Suprapubic skin (tissue), 4 donors: ENCODE data around the gene UVRAG. TPM values are rescaled to one million over a fixed set of nuclear protein-coding genes. Genes with fewer than 3 reads are reported as not detected.

Source experiments
- DNase-seq, 2 donors: peaks; one replicate each; pipeline ENCODE4 v3.0.0-alpha.2; 2019; ENCODE audit warnings: low spot score in 2 of 2
- H3K27ac ChIP-seq: fragments of 200-600 bp; sonication (generic); one replicate; pipeline ENCODE4 v1.5.1; 2019
- H3K27me3 ChIP-seq: fragments of 200-600 bp; sonication (generic); one replicate; pipeline ENCODE4 v1.5.1; 2019
- H3K36me3 ChIP-seq: fragments of 200-600 bp; sonication (generic); one replicate; pipeline ENCODE4 v1.5.1; 2019
- H3K4me1 ChIP-seq: fragments of 200-600 bp; sonication (generic); one replicate; pipeline ENCODE4 v1.5.1; 2019
- H3K4me3 ChIP-seq: fragments of 200-600 bp; sonication (generic); one replicate; pipeline ENCODE4 v1.5.1; 2019; ENCODE audit warnings: mild to moderate bottlenecking
- H3K9me3 ChIP-seq: fragments of 200-600 bp; sonication (generic); one replicate; pipeline ENCODE4 v1.5.1; 2019
- CTCF ChIP-seq, 2 donors: fragments of 200-600 bp in 1 of 2; fragments of 450-650 bp in 1 of 2; sonication (generic) in 1 of 2; IDR thresholded peaks; one replicate each; pipeline ENCODE4 v1.5.1; 2016 to 2019; ENCODE audit warnings: antibody characterized with exemption in 2 of 2, mild to moderate bottlenecking in 1 of 2, moderate library complexity in 1 of 2
- EP300 ChIP-seq: sonication (generic); formaldehyde crosslinking; IDR thresholded peaks from one replicate; pipeline ENCODE4 v1.6.1; 2017; ENCODE audit warnings: antibody characterized with exemption
- POLR2A ChIP-seq, 2 donors: fragments of 450-650 bp; IDR thresholded peaks; one replicate each; pipeline ENCODE4 v1.6.1; 2017; ENCODE audit warnings: antibody characterized with exemption in 2 of 2, mild to moderate bottlenecking in 2 of 2, moderate library complexity in 2 of 2
- POLR2AphosphoS5 ChIP-seq, 3 donors: sonication (generic); formaldehyde crosslinking; IDR thresholded peaks; one replicate each; pipeline ENCODE4 v1.6.1; 2017; ENCODE audit warnings: antibody characterized with exemption in 3 of 3
- WGBS: methylation state at CpG from one replicate; pipeline ENCODE4 v1.1.5; 2018; 5-methylcytosine and 5-hydroxymethylcytosine counted together
- total RNA-seq, 4 donors: library from RNA; depleted of rRNA; stranded (reverse); fragments of >200 nt; gene quantifications; one replicate each; pipeline ENCODE4 v1.1.0, GENCODE V29; 2016

Gene UVRAG
- total RNA-seq, 4 donors from 2014 or later: 17.5 to 30.0 (median 22.1) TPM

DNA sequence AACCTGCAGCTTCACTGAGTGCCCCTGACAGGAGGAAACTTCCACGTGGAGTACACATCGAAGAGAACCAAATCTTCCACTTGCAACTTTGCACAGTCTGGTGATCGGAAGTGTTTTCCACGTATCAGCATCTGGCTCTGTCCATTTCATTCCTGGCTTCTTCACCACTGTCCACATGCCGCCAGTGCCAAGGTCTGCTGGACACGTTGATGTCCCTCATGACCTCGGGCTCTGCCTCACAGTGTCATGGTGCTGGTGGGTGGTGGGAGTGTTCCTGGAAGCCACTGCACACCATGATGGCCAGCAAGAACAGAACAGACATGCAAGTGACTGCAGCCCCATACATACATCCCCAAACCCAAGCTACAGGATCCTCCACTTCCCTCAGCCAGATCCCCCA lies 342.9 kb downstream of the UVRAG start:
- no peak for TF ChIP-seq EP300
- no peak for TF ChIP-seq POLR2A (IDR thresholded peaks at IDR 0.05)
- no peak for TF ChIP-seq CTCF (IDR thresholded peaks at IDR 0.05)
- TF ChIP-seq POLR2AphosphoS5 (IDR thresholded peaks at IDR 0.05): no peak
- WGBS: 63% methylated on average over 7 of the region's 7 CpGs
- no peak overlapping the region for H3K27ac ChIP-seq

GRCh38 chr11:76158394-76159302 lies 343.6 kb downstream of the UVRAG start:
- Histone ChIP-seq H3K27me3 (no peaks in the 10 kb centered on the region), H3K36me3 (no peaks in the 10 kb centered on the region), H3K4me1 (peaks cover 6% of the 10 kb centered on the region), H3K4me3 (no peak overlapping the region), H3K9me3 (no peaks in the 10 kb centered on the region), H3K27ac (no peak overlapping the region)
- 91% methylated on average over 22 of the region's 24 CpGs for WGBS
- DNase-seq: peak in 1 of 2 donors; percentile 47
- TF ChIP-seq EP300 (no peak), CTCF (IDR thresholded peaks at IDR 0.05) (no peak), POLR2A (IDR thresholded peaks at IDR 0.05) (no peak), POLR2AphosphoS5 (IDR thresholded peaks at IDR 0.05) (no peak)

More for the DNA sequence above, 342.9 kb downstream of the UVRAG start:
- Histone ChIP-seq H3K27me3 (no peaks in the 10 kb centered on the region), H3K4me1 (peaks cover 6% of the 10 kb centered on the region), H3K9me3 (no peaks in the 10 kb centered on the region), H3K36me3 (no peaks in the 10 kb centered on the region), H3K4me3 (no peak overlapping the region)
- DNase-seq: peak in 1 of 2 donors; percentile 31

GRCh38 chr11:76159303-76159937 lies 344.4 kb downstream of the UVRAG start:
- H3K36me3 ChIP-seq: no peaks in the 10 kb centered on the region
- H3K27ac ChIP-seq: no peak overlapping the region
- no peak overlapping the region for H3K4me3 ChIP-seq
- H3K27me3 ChIP-seq: no peaks in the 10 kb centered on the region
- WGBS: 89% methylated on average over 11 of the region's 14 CpGs
- DNase-seq: no peak
- no peak for TF ChIP-seq CTCF (IDR thresholded peaks at IDR 0.05)
- no peak for TF ChIP-seq POLR2A (IDR thresholded peaks at IDR 0.05)
- TF ChIP-seq POLR2AphosphoS5 (IDR thresholded peaks at IDR 0.05): no peak
- TF ChIP-seq EP300: no peak
- H3K9me3 ChIP-seq: no peaks in the 10 kb centered on the region
- H3K4me1 ChIP-seq: peaks cover 6% of the 10 kb centered on the region

DNA sequence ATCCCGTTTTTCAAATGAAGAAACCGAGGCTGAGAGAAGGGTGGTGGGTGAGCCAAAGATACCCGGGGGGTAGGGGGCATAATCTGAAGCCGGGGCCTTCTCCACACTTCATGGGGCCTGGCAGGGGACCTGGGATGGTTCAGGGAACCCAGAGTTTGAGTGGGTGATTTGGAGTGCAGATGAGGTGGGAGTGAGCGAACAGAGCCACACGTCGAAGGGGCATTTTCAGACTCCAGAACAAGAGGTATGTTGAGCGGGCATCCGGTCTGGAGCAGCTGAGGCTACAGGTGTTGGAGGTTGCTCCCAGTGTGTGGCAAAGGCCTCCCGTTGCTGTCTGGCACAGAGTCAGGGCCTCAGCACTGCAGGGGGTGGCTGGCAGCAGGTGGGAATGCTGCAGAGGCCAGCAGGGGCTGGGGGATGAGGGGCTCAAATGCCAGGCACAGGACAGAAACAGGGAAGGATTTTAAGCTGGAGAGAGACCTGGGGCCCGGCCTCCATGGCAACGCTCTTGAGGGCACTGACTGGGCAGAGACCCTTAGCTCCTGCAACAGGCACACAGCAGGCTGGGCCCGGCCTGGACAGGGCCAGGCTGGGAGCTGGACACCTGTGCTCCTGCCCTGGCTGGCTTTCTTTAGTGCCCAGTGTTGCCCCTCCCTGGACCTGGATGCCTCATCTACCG lies 345.1 kb downstream of the UVRAG start:
- Histone ChIP-seq H3K36me3 (no peaks in the 10 kb centered on the region), H3K4me3 (no peak overlapping the region), H3K9me3 (no peaks in the 10 kb centered on the region), H3K27ac (no peak overlapping the region), H3K27me3 (no peaks in the 10 kb centered on the region), H3K4me1 (peaks cover 6% of the 10 kb centered on the region)
- no peak for DNase-seq
- TF ChIP-seq POLR2AphosphoS5 (IDR thresholded peaks at IDR 0.05) (no peak), CTCF (IDR thresholded peaks at IDR 0.05) (no peak), EP300 (no peak), POLR2A (IDR thresholded peaks at IDR 0.05) (no peak)
- 94% methylated on average over 11 of the region's 14 CpGs for WGBS
